GM18519 (cell line): Measurements from ENCODE around the gene CFAP97D2.
A peak's percentile ranks its signal among the peaks of the same experiment; 100 is the strongest.
"Not testable (repeated sequence)": the region's sequence is repeated elsewhere in the genome, so short reads cannot be mapped to it uniquely, and the experiment has no call there.

Experiments
- ATAC-seq: cut with Tn5 transposase; IDR thresholded peaks from one replicate; pipeline ENCODE4 v1.9.1; 2021; ENCODE audit warnings: mild to moderate bottlenecking, moderate library complexity; ENCODE audit not compliant: unreplicated experiment, low FRiP score

CFAP97D2 gene

DNA sequence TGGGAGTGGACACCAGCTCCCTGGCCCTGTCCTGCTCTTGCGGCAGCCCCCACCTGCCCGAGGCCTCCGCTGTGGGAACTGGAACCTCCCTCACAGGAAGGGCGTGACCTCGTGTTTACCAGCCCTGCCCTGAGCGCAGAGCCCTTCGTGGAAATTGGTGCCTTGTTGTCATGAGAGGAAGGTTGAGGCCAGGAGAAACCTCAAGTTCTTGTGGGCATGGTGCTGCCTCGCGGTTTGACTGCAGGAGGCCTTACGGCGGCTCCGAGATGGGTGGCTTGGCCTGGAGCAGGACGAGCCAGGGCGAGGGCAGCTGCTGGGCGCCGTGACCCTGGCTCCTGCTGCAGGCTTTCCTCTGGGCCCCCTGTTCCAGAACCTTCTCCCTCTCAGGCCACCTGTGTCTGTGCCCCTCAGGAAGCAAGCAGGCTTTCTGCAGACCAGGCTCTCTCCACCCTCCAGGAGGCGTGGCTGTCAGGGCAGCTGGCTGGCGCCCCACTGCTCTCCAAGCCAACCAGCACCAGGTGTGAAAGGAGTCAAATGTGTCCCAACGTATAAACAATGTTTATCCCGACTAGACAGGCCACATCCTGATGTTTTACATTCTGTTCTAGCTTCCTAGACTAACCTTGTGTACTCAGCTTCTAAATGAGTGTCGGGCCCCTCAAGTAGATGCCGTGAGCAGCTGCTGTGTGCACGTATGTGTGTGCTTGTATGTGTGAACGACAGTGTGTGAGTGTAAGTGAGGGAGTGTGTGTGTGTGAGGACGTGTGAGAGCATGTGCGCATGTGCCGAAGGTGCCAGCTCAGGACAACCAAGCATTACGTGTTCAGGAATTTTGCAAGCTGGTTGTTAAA is 36.2 kb upstream of the CFAP97D2 start:
- no peak for ATAC-seq

DNA sequence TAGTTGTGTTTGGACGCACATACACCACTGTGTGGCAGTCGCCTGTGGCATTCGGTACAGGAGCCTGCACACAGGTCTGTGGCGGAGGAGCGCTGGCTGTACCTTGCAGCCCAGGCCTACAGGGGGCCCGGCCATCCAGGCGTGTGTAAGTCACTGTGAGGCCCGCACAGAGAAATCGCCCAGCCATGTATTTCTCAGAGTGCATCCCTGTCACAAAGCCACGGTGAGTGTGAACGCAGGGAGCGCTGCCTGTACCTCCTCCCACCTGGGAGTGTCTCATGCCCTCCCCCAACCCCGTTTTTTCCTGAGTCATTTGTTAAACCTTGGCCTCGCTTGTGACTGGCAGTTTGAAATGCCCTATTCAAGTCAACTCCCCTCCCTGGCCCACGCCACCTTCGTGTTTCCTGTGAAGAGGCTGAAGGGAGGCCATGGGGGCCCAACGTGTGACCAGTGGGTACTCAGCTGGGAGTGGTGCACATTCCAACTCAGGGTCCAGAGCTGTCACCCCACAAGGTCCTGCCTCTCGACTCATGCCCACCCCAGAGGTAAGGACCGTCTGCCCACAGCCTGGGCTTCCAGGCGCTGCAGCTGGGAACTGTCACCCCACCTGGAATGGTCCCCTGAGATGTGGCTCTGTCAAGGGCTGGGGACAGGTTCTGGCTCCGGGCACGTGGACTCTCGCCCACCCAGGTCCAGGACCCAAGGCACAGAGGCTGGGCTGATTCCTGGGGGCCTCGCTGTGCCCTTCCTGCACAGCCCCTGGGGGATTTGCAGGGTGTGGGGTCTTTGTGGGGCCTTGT is 35.1 kb upstream of the CFAP97D2 start:
- ATAC-seq: peak; percentile 41

DNA sequence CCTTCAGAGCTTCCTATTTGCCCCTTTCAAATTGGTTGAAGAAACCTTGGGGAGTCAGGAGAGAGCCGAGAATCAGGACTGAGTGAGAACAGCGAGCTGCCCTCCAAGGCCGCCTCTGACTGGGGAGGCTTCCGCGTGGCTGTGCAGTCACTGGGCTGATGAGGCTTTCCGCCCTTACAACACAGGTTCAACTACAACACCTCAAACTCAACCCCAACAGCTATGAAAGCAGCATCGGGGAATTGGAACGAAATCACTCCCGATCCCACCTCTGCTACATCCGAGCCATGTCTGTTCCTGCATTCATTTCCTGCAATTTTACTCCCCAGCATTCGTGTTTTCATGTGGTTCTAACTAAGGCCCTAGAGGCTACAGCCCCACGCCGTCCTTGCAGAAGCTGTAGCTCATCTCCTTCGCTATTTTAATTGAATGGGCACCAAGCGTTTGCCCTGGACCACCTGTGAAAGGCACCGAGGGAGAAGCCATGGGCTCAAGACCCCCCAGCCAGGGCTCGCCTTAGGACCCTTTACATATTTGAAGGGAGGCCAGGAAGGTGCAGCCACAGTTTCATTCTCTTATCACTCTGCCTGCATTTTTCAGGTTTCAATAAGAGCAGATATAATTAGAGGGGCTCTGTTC is 34.3 kb upstream of the CFAP97D2 start:
- no peak for ATAC-seq

DNA sequence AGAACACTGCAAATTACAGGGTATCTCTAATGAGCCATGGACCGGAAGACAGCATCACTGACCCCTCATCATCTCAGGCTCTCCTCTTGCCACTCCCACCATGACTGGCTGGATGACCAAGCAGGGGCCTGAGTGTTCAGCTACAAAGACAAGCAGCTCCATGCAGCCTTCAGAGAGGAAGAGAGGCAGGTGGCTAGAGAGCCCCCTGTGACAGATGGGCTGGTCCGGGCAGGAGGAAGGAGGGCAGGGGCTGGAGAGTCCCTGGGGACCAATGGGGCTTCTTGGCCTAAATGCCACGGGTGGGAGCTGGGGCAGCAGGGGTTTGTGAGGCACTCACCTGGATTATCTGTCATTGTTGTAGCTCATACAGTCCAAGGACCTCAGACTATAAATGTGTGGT is 33.8 kb upstream of the CFAP97D2 start:
- ATAC-seq: no peak

DNA sequence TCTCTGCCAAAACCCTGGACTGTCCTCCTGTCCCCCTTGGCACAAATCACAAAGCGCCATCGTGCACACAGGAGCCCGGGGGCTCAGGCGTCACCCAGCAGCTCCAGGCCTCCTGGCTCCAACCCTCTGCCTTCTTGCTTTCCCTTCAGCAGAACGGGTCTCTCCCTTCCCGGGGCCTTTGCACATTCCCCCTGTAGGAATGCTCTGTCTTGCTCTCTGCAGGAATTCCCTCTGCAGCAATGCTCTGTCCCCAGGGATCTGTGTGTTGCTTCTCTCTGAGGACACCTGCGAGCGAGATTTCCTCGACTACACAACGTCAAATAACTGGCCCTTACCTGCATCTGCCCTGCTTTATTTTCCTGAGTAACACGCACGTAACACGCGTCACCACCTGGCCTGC is 33.3 kb upstream of the CFAP97D2 start:
- no peak for ATAC-seq

DNA sequence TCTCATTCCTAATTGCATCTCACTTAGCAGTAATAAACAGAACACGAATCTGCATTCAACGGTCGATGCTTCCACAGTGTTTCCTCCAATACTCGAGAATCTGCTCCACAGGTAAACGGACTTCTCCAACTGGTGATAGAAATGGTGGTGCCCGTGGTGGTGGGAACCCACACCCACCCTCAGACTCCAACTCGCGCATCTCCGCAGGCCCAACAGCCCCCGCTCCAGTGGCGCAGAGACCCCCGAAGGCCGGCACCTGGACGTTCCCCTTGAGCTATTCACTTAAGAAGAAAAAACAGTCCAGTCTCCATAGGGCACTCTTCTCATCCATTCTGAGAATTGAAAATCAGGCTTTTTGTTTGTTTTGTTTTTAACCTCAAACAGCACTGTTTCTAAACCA is 32.9 kb upstream of the CFAP97D2 start:
- no peak for ATAC-seq

DNA sequence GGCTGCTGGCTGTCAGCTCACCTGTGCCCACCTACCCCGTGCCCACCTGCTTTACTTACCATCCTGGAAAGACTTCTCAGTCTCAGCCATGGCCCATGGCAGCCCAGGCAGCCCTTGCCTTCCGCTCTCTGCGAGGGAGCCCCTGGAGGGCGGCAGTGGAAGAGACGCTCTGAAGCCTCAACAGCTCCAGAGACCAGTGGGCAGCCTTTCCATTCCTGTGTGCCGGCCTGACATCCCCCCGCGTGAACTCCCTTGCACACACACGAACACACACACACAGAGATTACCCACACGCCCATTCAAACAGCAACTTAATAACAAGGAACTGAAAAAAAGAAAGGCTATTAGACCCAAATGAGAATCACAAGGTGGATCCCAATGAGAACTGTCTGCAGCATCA is 32.4 kb upstream of the CFAP97D2 start:
- no peak for ATAC-seq

DNA sequence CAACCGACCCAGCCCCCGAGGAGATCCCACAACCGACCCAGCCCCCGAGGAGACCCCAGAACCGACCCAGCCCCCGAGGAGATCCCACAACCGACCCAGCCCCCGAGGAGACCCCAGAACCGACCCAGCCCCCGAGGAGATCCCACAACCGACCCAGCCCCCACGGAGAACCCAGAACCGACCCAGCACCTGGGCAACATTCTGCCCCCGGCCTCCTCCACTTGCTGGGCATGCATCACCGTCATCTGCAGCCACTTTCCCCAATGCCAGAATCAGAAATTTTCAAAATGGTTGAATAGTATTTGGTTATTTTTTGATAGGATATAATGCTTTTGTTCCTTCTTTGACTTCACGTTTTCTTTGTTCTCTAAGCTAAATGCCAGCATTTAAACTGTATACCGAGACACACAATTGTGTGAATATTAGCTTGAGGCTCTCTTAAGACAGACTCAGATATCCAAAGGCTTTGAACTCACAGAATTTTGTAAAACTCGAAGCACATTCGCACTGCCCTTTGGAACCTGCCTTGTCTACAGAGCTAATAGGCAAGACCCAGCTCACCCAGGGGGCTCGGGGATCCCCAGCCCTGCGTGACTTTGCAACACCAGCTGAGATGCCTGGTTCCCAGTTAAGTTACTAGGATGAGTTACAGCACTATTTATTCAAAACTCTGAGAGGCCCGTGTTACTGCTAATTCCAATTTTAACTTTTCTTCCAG is 31.1 kb upstream of the CFAP97D2 start:
- no peak for ATAC-seq

DNA sequence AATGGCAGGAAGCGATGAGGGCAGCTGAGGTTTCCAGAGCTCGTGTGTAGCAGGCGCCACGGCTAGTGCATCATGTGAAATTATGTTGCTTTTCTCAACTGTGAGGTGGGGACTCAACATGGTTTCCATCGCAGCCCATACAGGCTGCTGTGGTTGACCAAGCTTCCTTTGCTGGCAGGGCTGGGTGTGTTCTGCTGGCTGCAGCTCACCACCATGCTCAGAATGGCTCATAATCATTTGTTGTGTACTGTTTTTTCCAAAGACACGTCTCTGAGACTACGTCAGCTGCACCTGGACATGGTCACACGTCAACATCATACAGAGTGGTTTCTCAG is 30.6 kb upstream of the CFAP97D2 start:
- ATAC-seq: peak; percentile 67

DNA sequence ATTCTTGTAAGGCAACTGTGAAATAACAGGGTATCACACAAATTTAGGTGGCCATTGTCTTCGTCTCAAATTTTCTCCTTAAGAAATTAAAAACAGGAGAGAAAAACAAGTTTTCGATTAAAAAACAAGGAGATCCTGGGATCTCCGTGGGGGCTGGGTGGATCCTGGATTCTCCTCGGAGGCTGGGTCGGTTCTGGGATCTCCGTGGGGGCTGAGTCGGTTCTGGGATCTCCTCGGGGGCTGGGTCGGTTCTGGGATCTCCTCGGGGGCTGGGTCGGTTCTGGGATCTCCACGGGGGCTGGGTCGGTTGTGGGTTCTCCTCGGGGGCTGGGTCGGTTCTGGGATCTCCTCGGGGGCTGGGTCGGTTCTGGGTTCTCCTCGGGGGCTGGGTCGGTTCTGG is 30.2 kb upstream of the CFAP97D2 start:
- ATAC-seq: not testable (repeated sequence)

DNA sequence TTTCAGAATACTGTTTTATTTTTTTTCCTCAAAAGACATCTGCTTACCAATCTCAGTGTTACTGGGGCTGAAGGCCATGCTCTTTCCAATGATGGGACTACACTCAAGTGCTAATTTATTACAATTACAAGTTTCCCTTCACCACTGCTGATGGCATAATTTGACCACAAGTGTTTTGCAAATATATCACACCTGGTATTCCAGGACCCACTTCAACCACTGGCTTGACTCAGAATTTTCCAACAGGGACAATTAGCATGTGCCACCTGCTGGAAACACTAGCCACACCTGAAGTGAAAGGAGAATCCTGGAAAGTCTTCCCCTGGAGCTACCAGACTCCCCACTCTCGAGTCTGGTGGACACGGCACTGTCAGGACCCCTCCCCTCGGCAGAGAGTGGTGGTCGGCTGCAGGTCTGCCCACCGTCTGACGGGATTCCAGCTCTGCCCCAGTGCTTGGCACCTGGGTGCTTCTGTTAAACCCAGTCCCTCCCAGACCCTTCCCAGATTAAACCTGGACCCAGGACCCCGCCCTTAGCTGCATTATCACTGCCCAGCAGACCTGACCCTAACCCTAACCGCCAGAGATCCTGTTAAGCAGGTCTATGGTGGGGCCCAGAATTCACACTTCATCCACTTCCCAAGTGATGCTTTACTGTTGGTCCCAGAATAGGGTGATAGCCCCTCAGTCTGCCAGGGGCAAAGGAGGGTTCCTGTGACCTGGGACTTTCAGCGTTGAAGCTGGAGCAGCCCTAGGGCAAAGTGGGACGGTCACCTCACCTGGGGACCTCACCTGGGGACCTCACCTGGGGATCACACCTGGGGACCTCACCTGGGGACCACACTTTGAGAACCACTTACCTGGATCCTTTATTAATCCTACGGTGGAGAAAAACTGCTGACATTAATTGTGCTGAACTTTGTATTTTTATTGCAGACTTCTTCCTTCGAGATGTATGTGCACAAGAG is 29.0 kb upstream of the CFAP97D2 start:
- ATAC-seq: no peak

DNA sequence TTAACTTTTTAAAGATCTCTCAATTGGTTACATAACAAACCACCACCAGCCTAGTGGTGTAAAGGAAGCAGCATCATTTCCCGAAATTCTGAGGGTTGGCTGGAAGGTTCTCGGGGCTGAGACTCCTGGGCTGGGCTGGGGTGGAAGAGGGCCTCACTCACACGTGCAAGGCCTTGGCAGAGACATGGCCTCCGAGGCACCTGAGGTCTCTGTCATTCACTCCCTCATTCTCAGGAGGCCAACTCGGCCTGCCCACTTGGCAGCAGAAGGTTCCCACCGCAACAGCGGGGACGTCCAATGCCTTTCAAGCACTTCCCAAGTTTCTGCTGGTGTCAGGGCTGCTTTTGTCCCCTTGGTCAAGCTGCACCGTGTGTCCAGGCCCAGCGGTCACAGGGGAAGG is 28.0 kb upstream of the CFAP97D2 start:
- ATAC-seq: no peak

DNA sequence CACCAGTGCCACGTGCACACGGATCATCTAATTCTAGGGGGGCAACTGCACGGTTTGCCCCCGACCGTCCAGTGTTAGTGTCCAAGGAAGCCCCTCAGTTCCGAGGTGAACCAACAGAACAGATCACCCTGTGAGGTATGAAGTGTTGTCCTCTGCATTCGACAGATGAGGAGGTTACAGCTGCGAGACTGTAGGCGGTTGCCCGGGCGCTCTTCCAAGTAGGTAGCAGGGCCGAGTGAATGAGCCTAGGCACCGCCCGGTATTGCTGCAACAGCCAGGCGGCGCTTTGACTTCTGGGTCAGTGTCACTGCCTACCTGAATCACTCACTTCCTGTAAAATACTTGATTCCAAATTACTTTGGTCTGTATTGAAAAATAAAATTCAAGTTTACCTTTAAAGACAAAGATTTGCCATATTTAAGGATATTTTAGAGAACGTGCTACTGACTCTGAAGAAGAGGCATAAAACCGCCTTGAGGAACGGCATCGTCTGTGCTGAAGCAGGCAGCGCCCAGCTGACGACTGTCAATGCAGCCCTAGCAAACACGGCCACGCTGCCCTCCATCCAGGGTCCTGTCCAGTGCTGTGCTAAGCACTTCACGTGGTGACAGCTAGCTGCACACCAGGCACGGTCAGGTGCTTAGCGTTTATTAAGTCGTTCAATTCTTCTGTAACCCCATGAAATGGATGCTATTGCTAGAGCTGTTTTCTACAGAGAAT is 27.3 kb upstream of the CFAP97D2 start:
- no peak for ATAC-seq

DNA sequence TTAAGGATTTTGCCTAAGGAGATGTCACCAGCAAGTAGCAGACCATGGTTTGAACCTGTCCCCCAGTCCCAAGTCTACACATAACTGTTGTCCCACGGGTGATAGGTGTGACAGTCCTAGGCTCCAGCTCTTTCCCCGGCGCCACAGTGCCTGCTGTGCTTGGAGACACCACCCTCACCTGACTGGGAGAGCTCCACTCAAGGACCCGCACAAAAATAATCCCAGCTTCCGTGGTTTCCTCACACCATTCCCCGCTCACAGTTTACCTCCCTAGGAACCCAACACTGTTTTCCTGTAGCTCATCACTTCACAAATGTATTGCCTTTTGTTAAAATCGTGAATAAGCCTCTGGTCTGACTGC is 26.8 kb upstream of the CFAP97D2 start:
- no peak for ATAC-seq

DNA sequence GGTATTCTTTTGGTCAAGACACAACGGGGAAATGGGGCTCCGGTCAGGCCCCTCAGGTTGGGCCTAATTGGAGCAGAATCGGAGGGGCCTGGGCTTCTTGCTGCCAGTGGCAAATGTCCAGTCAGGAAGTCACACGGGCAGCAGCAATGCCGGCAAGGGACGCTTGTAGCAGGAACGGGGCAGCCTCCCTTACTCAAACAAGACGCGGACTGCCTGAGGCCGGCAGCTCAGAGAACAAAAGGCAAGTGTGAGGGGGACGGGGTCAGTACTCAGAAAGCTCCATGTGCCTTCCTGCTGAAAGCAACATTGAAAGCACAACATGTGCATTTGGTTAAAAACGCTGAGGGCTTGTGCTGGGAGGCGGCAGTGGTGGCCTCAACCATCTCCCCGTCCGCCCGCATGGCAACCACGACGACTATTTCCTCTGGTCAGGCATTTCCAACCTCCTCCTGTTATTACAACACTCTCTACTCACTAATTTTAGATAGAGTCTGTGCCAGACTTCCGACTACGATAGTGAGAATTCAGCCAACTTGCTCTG is 26.2 kb upstream of the CFAP97D2 start:
- ATAC-seq: no peak

DNA sequence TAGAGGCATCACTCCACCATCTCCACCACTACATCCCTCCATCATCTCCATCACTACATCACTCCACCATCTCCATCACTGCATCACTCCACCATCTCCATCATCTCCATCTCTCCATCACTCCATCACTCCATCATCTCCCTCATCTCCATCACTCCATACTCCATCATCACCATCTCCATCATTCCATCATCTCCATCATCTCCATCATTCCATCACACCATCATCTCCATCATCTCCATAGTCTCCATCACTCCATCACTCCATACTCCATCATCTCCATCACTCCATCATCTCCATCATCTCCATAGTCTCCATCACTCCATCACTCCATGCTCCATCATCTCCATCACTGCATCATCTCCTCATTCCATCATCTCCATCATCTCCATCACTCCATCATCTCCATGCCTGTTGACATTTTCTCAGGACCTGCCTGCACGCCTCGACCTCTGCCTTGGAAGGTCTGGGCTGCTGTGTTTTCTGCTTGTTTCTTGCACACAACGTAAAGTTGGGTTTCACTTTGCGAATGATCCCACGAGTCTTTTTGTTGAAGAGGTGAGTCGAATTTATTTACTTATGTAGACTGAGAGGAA is 25.5 kb upstream of the CFAP97D2 start:
- no peak for ATAC-seq

DNA sequence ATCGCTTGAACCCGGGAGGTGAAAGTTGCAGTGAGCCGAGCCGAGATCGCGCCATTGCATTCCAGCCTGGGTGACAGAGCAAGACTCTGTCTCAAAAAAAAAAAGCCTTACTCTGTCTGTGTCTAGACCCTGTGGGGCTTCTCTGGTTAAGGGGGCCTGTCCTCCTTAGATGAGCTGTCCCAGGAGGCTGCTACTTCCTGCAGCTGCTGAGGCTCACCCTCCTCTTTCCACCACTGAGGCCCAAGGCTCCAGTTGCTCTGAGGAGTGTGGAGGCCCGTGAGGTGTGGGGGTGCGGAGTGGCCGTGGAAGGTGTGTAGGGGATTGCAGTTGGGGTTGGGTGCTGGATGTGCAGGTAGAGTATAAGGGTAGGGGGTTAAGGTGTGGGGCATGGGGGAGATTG is 24.6 kb upstream of the CFAP97D2 start:
- ATAC-seq: no peak

DNA sequence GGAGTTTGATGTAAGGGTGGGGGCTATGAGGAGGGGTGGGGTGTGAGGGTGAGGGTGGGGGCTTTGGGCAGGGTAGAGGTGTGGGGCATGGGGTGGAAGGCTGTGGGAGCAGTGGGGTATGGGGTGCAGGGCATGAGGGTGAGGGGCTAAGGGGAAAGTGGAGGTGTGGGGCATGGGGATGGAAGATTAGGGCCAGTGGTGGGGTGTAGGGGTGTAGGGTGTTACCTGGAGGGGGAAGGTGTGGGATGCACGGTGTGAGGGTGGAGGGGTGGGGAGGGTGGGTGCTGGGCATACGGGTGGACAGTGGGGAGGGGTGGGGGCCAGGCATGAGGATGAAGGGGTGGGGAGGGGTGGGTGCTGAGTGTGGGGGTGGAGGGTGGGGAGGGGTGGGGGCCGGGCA is 23.7 kb upstream of the CFAP97D2 start:
- ATAC-seq: no peak
